IMR-90 (cell line): ENCODE results near the gene IPO13. TPM values are rescaled to one million over a fixed set of nuclear protein-coding genes. Genes with fewer than 3 reads are reported as not detected.

Experiments
- ATAC-seq: fragments of 200-7000 bp; cut with Tn5 transposase; 2 replicates; pipeline ENCODE4 v1.9.1; 2020; ENCODE audit warnings: low read depth, mild to moderate bottlenecking, moderate library complexity
- BruUV-seq: library from RNA; stranded (reverse); fragments of 400-500 nt; replicated peaks from 2 replicates; lab custom pipeline; 2021; lab: Mats Ljungman, UMichigan
- CTCF ChIA-PET: fragments of 300-600 bp; formaldehyde crosslinking; extraction: SDS; loops from one replicate; lab custom pipeline; 2021; ENCODE audit warnings: antibody characterized with exemption; lab: Yijun Ruan, JAX
- POLR2A ChIA-PET: fragments of 300-600 bp; sonication (Branson Sonifier 250); formaldehyde crosslinking; loops from one replicate; lab custom pipeline; 2022; ENCODE audit warnings: antibody characterized with exemption; ENCODE audit not compliant: unreplicated experiment; lab: Charles Lee
- DNase-seq: peaks from one replicate; pipeline ENCODE4 v3.0.0; 2013
- H2AFZ ChIP-seq: replicated peaks from 2 replicates; pipeline ENCODE3; 2013; ENCODE audit warnings: low read length, mild to moderate bottlenecking; ENCODE audit not compliant: poor library complexity
- H2AK5ac ChIP-seq: 2 replicates; pipeline ENCODE4 v1.6.1; 2013; ENCODE audit warnings: low read depth, low read length, inconsistent platforms
- H2AK9ac ChIP-seq: replicated peaks from 2 replicates; pipeline ENCODE3; 2013; ENCODE audit warnings: mild to moderate bottlenecking, low read depth, low read length, moderate library complexity; ENCODE audit not compliant: poor library complexity
- H2BK120ac ChIP-seq: 2 replicates; pipeline ENCODE4 v1.6.1; 2013; ENCODE audit warnings: low read depth, low read length, inconsistent platforms
- H2BK15ac ChIP-seq: 3 replicates; pipeline ENCODE4 v1.6.1; 2013; ENCODE audit warnings: low read depth, low read length, inconsistent platforms
- H2BK20ac ChIP-seq: 2 replicates; pipeline ENCODE4 v1.6.1; 2013; ENCODE audit warnings: low read depth, mild to moderate bottlenecking, inconsistent platforms, low read length, moderate library complexity
- H2BK5ac ChIP-seq: 2 replicates; pipeline ENCODE4 v1.6.1; 2013; ENCODE audit warnings: mild to moderate bottlenecking, low read depth, low read length, inconsistent platforms; ENCODE audit not compliant: poor library complexity, severe bottlenecking
- H3K14ac ChIP-seq: replicated peaks from 2 replicates; pipeline ENCODE4 v1.6.1; 2013; ENCODE audit warnings: low read depth, low read length, inconsistent platforms
- H3K18ac ChIP-seq: 2 replicates; pipeline ENCODE4 v1.6.1; 2013; ENCODE audit warnings: low read depth, low read length, control low read depth
- H3K23ac ChIP-seq: 2 replicates; pipeline ENCODE4 v1.6.1; 2013; ENCODE audit warnings: low read depth, low read length, inconsistent platforms
- H3K27ac ChIP-seq: 2 replicates; pipeline ENCODE4 v1.5.1; 2013; ENCODE audit warnings: mild to moderate bottlenecking, control low read depth, low read length; ENCODE audit not compliant: insufficient read depth
- H3K27me3 ChIP-seq: 2 replicates; pipeline ENCODE4 v1.6.1; 2013; ENCODE audit warnings: low read length; ENCODE audit not compliant: control insufficient read depth, insufficient read depth
- H3K36me3 ChIP-seq: 2 replicates; pipeline ENCODE4 v1.6.1; 2013; ENCODE audit warnings: low read length, mixed read lengths; ENCODE audit not compliant: control insufficient read depth, insufficient read depth
- H3K4ac ChIP-seq: 2 replicates; pipeline ENCODE4 v1.6.1; 2013; ENCODE audit warnings: low read depth, low read length, inconsistent platforms
- H3K4me1 ChIP-seq: 2 replicates; pipeline ENCODE4 v1.6.1; 2013; ENCODE audit warnings: low read length, mixed read lengths; ENCODE audit not compliant: control insufficient read depth, insufficient read depth
- H3K4me2 ChIP-seq: 2 replicates; pipeline ENCODE4 v1.6.1; 2013; ENCODE audit warnings: low read depth, mild to moderate bottlenecking, control low read depth, low read length, moderate library complexity
- H3K4me3 ChIP-seq: 2 replicates; pipeline ENCODE4 v1.5.1; 2013; ENCODE audit warnings: low read depth, mild to moderate bottlenecking, control low read depth, low read length, moderate library complexity; ENCODE audit not compliant: insufficient read depth
- H3K56ac ChIP-seq: 2 replicates; pipeline ENCODE4 v1.6.1; 2013; ENCODE audit warnings: low read length, inconsistent platforms; ENCODE audit not compliant: insufficient read depth; ENCODE audit errors: extremely low read depth
- H3K79me1 ChIP-seq, 2 experiments: 2 replicates each; pipeline ENCODE4 v1.6.1; 2013; ENCODE audit warnings: low read length in 2 of 2, inconsistent platforms in 1 of 2, low read depth in 1 of 2
- H3K9ac ChIP-seq: 2 replicates; pipeline ENCODE4 v1.6.1; 2013; ENCODE audit warnings: low read depth, low read length, control low read depth
- H3K9me1 ChIP-seq: 2 replicates; pipeline ENCODE4 v1.6.1; 2013; ENCODE audit warnings: low read length, inconsistent platforms; ENCODE audit not compliant: insufficient read depth
- H3K9me3 ChIP-seq: 2 replicates; pipeline ENCODE4 v1.6.1; 2013; ENCODE audit warnings: low read length; ENCODE audit not compliant: control insufficient read depth, insufficient read depth
- H4K20me1 ChIP-seq: 2 replicates; pipeline ENCODE4 v1.6.1; 2013; ENCODE audit warnings: low read length, inconsistent platforms; ENCODE audit not compliant: insufficient read depth
- H4K5ac ChIP-seq: 2 replicates; pipeline ENCODE4 v1.6.1; 2013; ENCODE audit warnings: mild to moderate bottlenecking, low read depth, low read length, control low read depth
- H4K8ac ChIP-seq, 2 experiments: 2 replicates each; pipeline ENCODE4 v1.6.1; 2013; ENCODE audit warnings: low read depth in 2 of 2, low read length in 2 of 2, control low read depth in 1 of 2, inconsistent platforms in 1 of 2
- H4K91ac ChIP-seq: 2 replicates; pipeline ENCODE4 v1.6.1; 2013; ENCODE audit warnings: low read depth, low read length, inconsistent platforms; ENCODE audit not compliant: insufficient read depth
- BHLHE40 ChIP-seq: fragments of 150-350 bp; IDR thresholded peaks from 2 replicates; pipeline ENCODE4 v1.6.1; 2016; ENCODE audit warnings: mild to moderate bottlenecking, low read depth, low read length
- MAFK ChIP-seq: IDR thresholded peaks from 2 replicates; pipeline ENCODE4 v1.6.1; 2012; ENCODE audit warnings: low read depth, low read length, improper control_type of control experiment
- MAZ ChIP-seq: IDR thresholded peaks from 2 replicates; pipeline ENCODE4 v1.6.1; 2012; ENCODE audit warnings: low read depth, mild to moderate bottlenecking, low read length, improper control_type of control experiment, moderate library complexity, borderline replicate concordance
- POLR2A ChIP-seq: IDR thresholded peaks from 2 replicates; pipeline ENCODE4 v1.6.1; 2012; ENCODE audit warnings: mild to moderate bottlenecking, low read depth, low read length
- RFX5 ChIP-seq: IDR thresholded peaks from 2 replicates; pipeline ENCODE4 v1.8.0; 2012; ENCODE audit warnings: low read depth, mild to moderate bottlenecking, low read length, moderate library complexity
- WGBS, 2 experiments: methylation state at CpG; one replicate each; pipeline versions ENCODE4 v1.1.5 to v1.1.7; 2013; ENCODE audit warnings: missing lambda C conversion rate in 2 of 2; ENCODE audit not compliant: insufficient read length in 1 of 2; ENCODE audit errors: extremely low coverage in 2 of 2; 5-methylcytosine and 5-hydroxymethylcytosine counted together
- dilution Hi-C: fragments of 300-500 bp; cut with HindIII; formaldehyde crosslinking; loops from one replicate; pipeline ENCODE4 v1.14.3; 2018; ENCODE audit warnings: low sequenced_read_pairs; ENCODE audit not compliant: unreplicated experiment
- in situ Hi-C: fragments of 300-500 bp; cut with MboI; formaldehyde crosslinking; loops from 3 replicates; pipeline ENCODE4 v1.14.3; 2019; ENCODE audit warnings: low sequenced_read_pairs, inconsistent platforms, mixed read lengths
- intact Hi-C: fragments of 100-400 bp; cut with micrococcal nuclease; formaldehyde crosslinking; loops from 2 replicates; pipeline ENCODE4 v1.10.0; 2022
- polyA plus RNA-seq, 3 experiments: library from polyadenylated mRNA; depleted of rRNA; stranded (reverse); fragments of >200 nt; gene quantifications; 2 replicates each; pipeline ENCODE4 v1.2.3, GENCODE V29; 2012; ENCODE audit warnings: low replicate concordance in 1 of 3
- total RNA-seq: library from RNA; depleted of rRNA; stranded (reverse); fragments of >200 nt; gene quantifications from 2 replicates; pipeline ENCODE4 v1.2.3, GENCODE V29; 2012
- TF ChIP-seq, protein P1 (sequence below): fragments of 150-350 bp; IDR thresholded peaks from 2 replicates; pipeline ENCODE4 v1.6.1; 2017; ENCODE audit warnings: mild to moderate bottlenecking, antibody characterized with exemption, low read length, low read depth

Gene IPO13
- total and polyA plus RNA-seq, 2 of the 4 experiments (the other 2 are of a cell fraction), result 15.2 to 18.7 TPM

DNA sequence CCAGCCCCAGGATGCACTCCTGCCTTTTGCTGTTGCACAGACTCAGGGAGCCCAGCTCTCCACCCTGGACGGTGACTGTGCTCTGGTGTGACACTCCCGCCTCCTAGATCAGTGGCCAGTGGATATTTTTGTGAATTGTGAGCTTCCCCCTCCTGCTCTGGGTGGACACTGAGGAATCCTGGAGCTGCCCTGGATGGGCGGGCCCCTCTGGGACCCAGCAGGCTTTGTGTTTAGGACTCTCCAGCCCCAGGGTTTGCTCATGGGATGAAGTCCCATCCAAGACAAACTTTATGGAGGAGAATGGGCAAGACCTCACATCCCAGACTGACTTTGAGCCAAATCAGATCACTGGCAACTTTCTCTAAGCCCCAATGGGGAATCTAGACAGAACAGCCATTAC lies 68.5 kb downstream of the IPO13 start:
- no CpG with 5 or more reads among the region's 3 CpGs for WGBS, 2 experiments

More for the DNA sequence above, 68.5 kb downstream of the IPO13 start:
- Histone ChIP-seq H4K20me1 (no peaks in the 10 kb centered on the region), H3K14ac (no peak overlapping the region), H3K18ac (no peak overlapping the region), H2BK15ac (no peak overlapping the region), H4K8ac (no peak overlapping the region), H3K27ac (no peak overlapping the region), H4K91ac (no peak overlapping the region), H2AK9ac (no peak overlapping the region), H3K23ac (no peak overlapping the region), H3K79me1 (no peaks in the 10 kb centered on the region), H2AFZ (no peak overlapping the region), H2AK5ac (no peak overlapping the region), H3K4me1 (no peaks in the 10 kb centered on the region), H2BK20ac (no peak overlapping the region), H3K36me3 (peaks cover 4% of the 10 kb centered on the region; the same call in 1 of the 2 replicates), H3K9ac (no peak overlapping the region), H3K4me3 (no peak overlapping the region), H2BK120ac (no peak overlapping the region), H4K5ac (no peak overlapping the region), H3K4ac (no peak overlapping the region), H3K9me3 (no peaks in the 10 kb centered on the region), H3K56ac (no peak overlapping the region), H2BK5ac (no peak overlapping the region), H3K4me2 (no peak overlapping the region), H3K27me3 (no peaks in the 10 kb centered on the region), H3K9me1 (no peaks in the 10 kb centered on the region)
- BruUV-seq, result no TSS peak
- TF ChIP-seq RFX5, result no peak
- TF ChIP-seq BHLHE40, result no peak
- no peak for TF ChIP-seq MAFK
- no peak for TF ChIP-seq POLR2A
- TF ChIP-seq, protein P1, sequence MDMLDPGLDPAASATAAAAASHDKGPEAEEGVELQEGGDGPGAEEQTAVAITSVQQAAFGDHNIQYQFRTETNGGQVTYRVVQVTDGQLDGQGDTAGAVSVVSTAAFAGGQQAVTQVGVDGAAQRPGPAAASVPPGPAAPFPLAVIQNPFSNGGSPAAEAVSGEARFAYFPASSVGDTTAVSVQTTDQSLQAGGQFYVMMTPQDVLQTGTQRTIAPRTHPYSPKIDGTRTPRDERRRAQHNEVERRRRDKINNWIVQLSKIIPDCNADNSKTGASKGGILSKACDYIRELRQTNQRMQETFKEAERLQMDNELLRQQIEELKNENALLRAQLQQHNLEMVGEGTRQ, result no peak
- no peak for TF ChIP-seq MAZ
- no peak for DNase-seq
- intact Hi-C loops (no loop called here), dilution Hi-C loops (no loop called here), in situ Hi-C loops (loop anchor here (10.0 kb wide), 1 partner anchor 570 kb away; no protein-coding TSS in a partner anchor)
- no peak for ATAC-seq
- POLR2A ChIA-PET, result no interaction called here
- CTCF ChIA-PET, result interaction anchor here (1.1 to 1.6 kb wide), 2 partner anchors 9 to 33 kb away, joined by 3 to 7 read pairs; no protein-coding TSS in a partner anchor
